ENCODE results near the gene POMGNT2.

The POMGNT2 gene

DNA sequence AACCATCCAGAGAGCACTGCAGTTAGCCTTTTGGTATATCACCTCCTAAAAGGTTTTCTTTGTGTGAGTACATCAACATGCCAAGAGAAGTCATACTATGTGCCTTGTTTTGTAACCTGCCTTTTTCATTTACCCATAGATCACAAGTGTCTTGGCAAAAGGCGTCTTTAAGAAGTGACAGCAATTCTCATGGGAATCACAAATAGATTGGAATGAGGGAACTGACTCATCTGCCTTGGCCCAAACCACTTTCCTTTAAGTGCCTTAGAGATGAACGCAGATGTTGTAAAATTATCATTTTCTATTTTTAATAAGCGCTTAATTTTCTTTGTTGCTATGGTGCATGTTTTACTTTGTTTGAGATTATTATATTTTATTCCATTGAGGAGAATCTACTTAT, 20.7 kb upstream of the POMGNT2 start:
- H3K27ac ChIP-seq (ENCODE audit: low read depth, low read length, poor library complexity, severe bottlenecking): no peak overlapping the region
- no peaks in the 10 kb centered on the region for H3K27me3 ChIP-seq (ENCODE audit: insufficient read depth, low read length)

GRCh38 chr3:43123895-43124294, 18.0 kb upstream of the POMGNT2 start:
- no peaks in the 10 kb centered on the region for H3K4me1 ChIP-seq (ENCODE audit: insufficient read depth, low read length, severe bottlenecking)
- no peak overlapping the region for H3K9ac ChIP-seq (ENCODE audit: low read length)
- H2AFZ ChIP-seq (ENCODE audit: low read length): no peak overlapping the region
- no peak overlapping the region for H3K27ac ChIP-seq (ENCODE audit: low read depth, low read length, poor library complexity, severe bottlenecking)
- no peak overlapping the region for H3K4me2 ChIP-seq (ENCODE audit: low read length)
- no peaks in the 10 kb centered on the region for H3K9me3 ChIP-seq (ENCODE audit: low read length)
- H3K36me3 ChIP-seq (ENCODE audit: insufficient read depth, low read length): no peaks in the 10 kb centered on the region
- H4K20me1 ChIP-seq (ENCODE audit: insufficient read depth, low read length): no peaks in the 10 kb centered on the region
- no peaks in the 10 kb centered on the region for H3K79me2 ChIP-seq (ENCODE audit: insufficient read depth, low read length)
- H3F3A ChIP-seq (ENCODE audit: insufficient read depth, low read length): no peaks in the 10 kb centered on the region
- no peak overlapping the region for H3K4me3 ChIP-seq (ENCODE audit: low read depth, low read length, poor library complexity, severe bottlenecking)
- TF ChIP-seq, protein P1, sequence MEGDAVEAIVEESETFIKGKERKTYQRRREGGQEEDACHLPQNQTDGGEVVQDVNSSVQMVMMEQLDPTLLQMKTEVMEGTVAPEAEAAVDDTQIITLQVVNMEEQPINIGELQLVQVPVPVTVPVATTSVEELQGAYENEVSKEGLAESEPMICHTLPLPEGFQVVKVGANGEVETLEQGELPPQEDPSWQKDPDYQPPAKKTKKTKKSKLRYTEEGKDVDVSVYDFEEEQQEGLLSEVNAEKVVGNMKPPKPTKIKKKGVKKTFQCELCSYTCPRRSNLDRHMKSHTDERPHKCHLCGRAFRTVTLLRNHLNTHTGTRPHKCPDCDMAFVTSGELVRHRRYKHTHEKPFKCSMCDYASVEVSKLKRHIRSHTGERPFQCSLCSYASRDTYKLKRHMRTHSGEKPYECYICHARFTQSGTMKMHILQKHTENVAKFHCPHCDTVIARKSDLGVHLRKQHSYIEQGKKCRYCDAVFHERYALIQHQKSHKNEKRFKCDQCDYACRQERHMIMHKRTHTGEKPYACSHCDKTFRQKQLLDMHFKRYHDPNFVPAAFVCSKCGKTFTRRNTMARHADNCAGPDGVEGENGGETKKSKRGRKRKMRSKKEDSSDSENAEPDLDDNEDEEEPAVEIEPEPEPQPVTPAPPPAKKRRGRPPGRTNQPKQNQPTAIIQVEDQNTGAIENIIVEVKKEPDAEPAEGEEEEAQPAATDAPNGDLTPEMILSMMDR (IDR thresholded peaks at IDR 0.05; ENCODE audit: low read length): no peak
- no peak for TF ChIP-seq EZH2 (IDR thresholded peaks at IDR 0.05; ENCODE audit: borderline replicate concordance, low read length)
- no peaks in the 10 kb centered on the region for H3K27me3 ChIP-seq (ENCODE audit: insufficient read depth, low read length)
- no peaks in the 10 kb centered on the region for H3K9me2 ChIP-seq (ENCODE audit: low read depth, low read length)

More for the DNA sequence above, 20.7 kb upstream of the POMGNT2 start:
- Histone ChIP-seq H3K9ac (ENCODE audit: low read length) (no peak overlapping the region), H3K4me2 (ENCODE audit: low read length) (no peak overlapping the region), H3K9me2 (ENCODE audit: low read depth, low read length) (no peaks in the 10 kb centered on the region), H2AFZ (ENCODE audit: low read length) (no peak overlapping the region), H3K9me3 (ENCODE audit: low read length) (no peaks in the 10 kb centered on the region), H3K36me3 (ENCODE audit: insufficient read depth, low read length) (no peaks in the 10 kb centered on the region), H3K79me2 (ENCODE audit: insufficient read depth, low read length) (no peaks in the 10 kb centered on the region), H4K20me1 (ENCODE audit: insufficient read depth, low read length) (no peaks in the 10 kb centered on the region), H3K4me1 (ENCODE audit: insufficient read depth, low read length, severe bottlenecking) (no peaks in the 10 kb centered on the region), H3F3A (ENCODE audit: insufficient read depth, low read length) (no peaks in the 10 kb centered on the region), H3K4me3 (ENCODE audit: low read depth, low read length, poor library complexity, severe bottlenecking) (no peak overlapping the region)
- no peak for TF ChIP-seq EZH2 (IDR thresholded peaks at IDR 0.05; ENCODE audit: borderline replicate concordance, low read length)
- TF ChIP-seq, protein P1 (IDR thresholded peaks at IDR 0.05; ENCODE audit: low read length): no peak

DNA sequence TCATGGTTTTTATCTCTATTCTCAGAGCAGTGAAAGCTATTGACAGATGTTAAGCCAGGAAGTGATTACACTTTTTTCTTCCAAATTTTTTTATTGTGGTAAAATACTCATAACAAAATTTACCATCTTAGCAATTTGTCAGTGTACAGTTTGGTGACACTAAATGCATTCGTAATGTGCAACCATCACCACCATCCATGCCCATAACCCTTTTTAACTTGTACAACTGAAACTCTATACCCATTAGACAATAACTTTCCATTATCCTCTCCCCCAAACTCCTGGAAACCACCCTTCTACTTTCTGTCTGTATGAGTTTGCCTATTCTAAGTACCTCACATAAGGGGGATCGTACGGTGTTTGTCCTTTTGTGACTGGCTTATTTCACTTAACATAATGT, 15.1 kb upstream of the POMGNT2 start:
- no peaks in the 10 kb centered on the region for H4K20me1 ChIP-seq (ENCODE audit: insufficient read depth, low read length)
- TF ChIP-seq EZH2 (IDR thresholded peaks at IDR 0.05; ENCODE audit: borderline replicate concordance, low read length): no peak
- TF ChIP-seq, protein P1 (IDR thresholded peaks at IDR 0.05; ENCODE audit: low read length): no peak
- no peaks in the 10 kb centered on the region for H3K79me2 ChIP-seq (ENCODE audit: insufficient read depth, low read length)
- H3K9me2 ChIP-seq (ENCODE audit: low read depth, low read length): no peaks in the 10 kb centered on the region
- H3K9ac ChIP-seq (ENCODE audit: low read length): no peak overlapping the region
- no peaks in the 10 kb centered on the region for H3K4me1 ChIP-seq (ENCODE audit: insufficient read depth, low read length, severe bottlenecking)
- no peaks in the 10 kb centered on the region for H3F3A ChIP-seq (ENCODE audit: insufficient read depth, low read length)
- no peaks in the 10 kb centered on the region for H3K27me3 ChIP-seq (ENCODE audit: insufficient read depth, low read length)
- H3K4me3 ChIP-seq (ENCODE audit: low read depth, low read length, poor library complexity, severe bottlenecking): no peak overlapping the region
- no peaks in the 10 kb centered on the region for H3K36me3 ChIP-seq (ENCODE audit: insufficient read depth, low read length)
- no peak overlapping the region for H3K27ac ChIP-seq (ENCODE audit: low read depth, low read length, poor library complexity, severe bottlenecking)
- no peaks in the 10 kb centered on the region for H3K9me3 ChIP-seq (ENCODE audit: low read length)
- H2AFZ ChIP-seq (ENCODE audit: low read length): no peak overlapping the region
- H3K4me2 ChIP-seq (ENCODE audit: low read length): no peak overlapping the region
